Measurements from ENCODE around the gene ZBTB24. TPM values are rescaled to one million over a fixed set of nuclear protein-coding genes. Genes with fewer than 3 reads are reported as not detected.
"Not testable (repeated sequence)": the region's sequence is repeated elsewhere in the genome, so short reads cannot be mapped to it uniquely, and the experiment has no call there.

The ZBTB24 gene
- total RNA-seq, 3 donors from 2014 or later: 6.5 to 7.7 (median 6.9) TPM

- ATAC-seq (no peak), DNase-seq (no peak)
- Histone ChIP-seq H3K9me3 (no peaks in the 10 kb centered on the region), H3K4me3 (no peak overlapping the region), H3K4me1 (ENCODE audit: low read depth) (peaks cover 6% of the 10 kb centered on the region), H3K36me3 (ENCODE audit: low read depth) (no peaks in the 10 kb centered on the region)
- intact Hi-C loops (cut with DNase I, micrococcal nuclease): no loop called here
- no peak for TF ChIP-seq CTCF (IDR thresholded peaks at IDR 0.05)
These were observed 15.3 kb downstream of the ZBTB24 start for GRCh38 chr6:109467696-109468095.

GRCh38 chr6:109466212-109466923 lies 16.7 kb downstream of the ZBTB24 start:
- intact Hi-C loops (cut with DNase I, micrococcal nuclease): no loop called here
- no peak for TF ChIP-seq CTCF (IDR thresholded peaks at IDR 0.05)
- no peak for DNase-seq
- H3K4me1 ChIP-seq (ENCODE audit: low read depth): peaks cover 6% of the 10 kb centered on the region
- no peaks in the 10 kb centered on the region for H3K36me3 ChIP-seq (ENCODE audit: low read depth)
- no peaks in the 10 kb centered on the region for H3K9me3 ChIP-seq
- peak; percentile 85 for ATAC-seq
- no peak overlapping the region for H3K4me3 ChIP-seq

GRCh38 chr6:109465772-109466171 lies 17.2 kb downstream of the ZBTB24 start:
- no peak for TF ChIP-seq CTCF (IDR thresholded peaks at IDR 0.05)
- intact Hi-C loops (cut with DNase I, micrococcal nuclease): no loop called here
- Histone ChIP-seq H3K36me3 (ENCODE audit: low read depth) (no peaks in the 10 kb centered on the region), H3K4me3 (no peak overlapping the region), H3K9me3 (no peaks in the 10 kb centered on the region), H3K4me1 (ENCODE audit: low read depth) (peaks cover 6% of the 10 kb centered on the region)
- ATAC-seq (peak; percentile 73), DNase-seq (no peak)

- H3K4me1 ChIP-seq (ENCODE audit: low read depth): peaks cover 17% of the 10 kb centered on the region
These were observed 21.1 kb downstream of the ZBTB24 start for GRCh38 chr6:109461733-109462526.

GRCh38 chr6:109461205-109461604 lies 21.8 kb downstream of the ZBTB24 start:
- intact Hi-C loops (cut with DNase I, micrococcal nuclease): not testable (repeated sequence)
- H3K4me1 ChIP-seq (ENCODE audit: low read depth): peaks cover 24% of the 10 kb centered on the region

More at GRCh38 chr6:109461733-109462526, 21.1 kb downstream of the ZBTB24 start:
- Histone ChIP-seq H3K9me3 (no peaks in the 10 kb centered on the region), H3K36me3 (ENCODE audit: low read depth) (no peaks in the 10 kb centered on the region), H3K4me3 (no peak overlapping the region)
- no peak for TF ChIP-seq CTCF (IDR thresholded peaks at IDR 0.05)
- ATAC-seq (no peak), DNase-seq (no peak)
- intact Hi-C loops (cut with DNase I, micrococcal nuclease): no loop called here

More at GRCh38 chr6:109461205-109461604, 21.8 kb downstream of the ZBTB24 start:
- not testable (repeated sequence) for DNase-seq; H3K4me3 ChIP-seq; H3K9me3 ChIP-seq; H3K36me3 ChIP-seq (ENCODE audit: low read depth); ATAC-seq

Measured in mucosa of descending colon (tissue), 3 donors.